Liver (tissue), 3 donors: Measurements from ENCODE around the gene MICAL2.

ENCODE experiments used
- CTCF ChIP-seq: fragments of 150-350 bp; IDR thresholded peaks from 2 replicates; pipeline ENCODE4 v1.5.1; 2017; ENCODE audit warnings: improper control_type of control experiment, low read depth, low read length; ENCODE audit not compliant: missing input control
- HNF4A ChIP-seq, 2 donors: conservative IDR thresholded peaks; 2 replicates each; pipeline ENCODE4 v1.6.1; 2016; ENCODE audit warnings: antibody characterized with exemption in 2 of 2, mild to moderate bottlenecking in 2 of 2
- JUND ChIP-seq, 2 donors: IDR thresholded peaks; 2 replicates each; pipeline ENCODE4 v1.6.1; 2016; ENCODE audit warnings: antibody characterized with exemption in 2 of 2
- YY1 ChIP-seq: IDR thresholded peaks from 2 replicates; pipeline ENCODE4 v1.6.1; 2016; ENCODE audit warnings: antibody characterized with exemption, mild to moderate bottlenecking
- TF ChIP-seq, protein P1 (sequence below): IDR thresholded peaks from 2 replicates; pipeline ENCODE4 v1.6.1; 2016; ENCODE audit warnings: antibody characterized with exemption, mild to moderate bottlenecking
- donor health status: healthy.
- donor health status: healthy.

- TF ChIP-seq CTCF (no peak), JUND (IDR thresholded peaks at IDR 0.05) (no peak), HNF4A (conservative IDR thresholded peaks at IDR 0.05) (no peak), YY1 (no peak)
- TF ChIP-seq, protein P1, sequence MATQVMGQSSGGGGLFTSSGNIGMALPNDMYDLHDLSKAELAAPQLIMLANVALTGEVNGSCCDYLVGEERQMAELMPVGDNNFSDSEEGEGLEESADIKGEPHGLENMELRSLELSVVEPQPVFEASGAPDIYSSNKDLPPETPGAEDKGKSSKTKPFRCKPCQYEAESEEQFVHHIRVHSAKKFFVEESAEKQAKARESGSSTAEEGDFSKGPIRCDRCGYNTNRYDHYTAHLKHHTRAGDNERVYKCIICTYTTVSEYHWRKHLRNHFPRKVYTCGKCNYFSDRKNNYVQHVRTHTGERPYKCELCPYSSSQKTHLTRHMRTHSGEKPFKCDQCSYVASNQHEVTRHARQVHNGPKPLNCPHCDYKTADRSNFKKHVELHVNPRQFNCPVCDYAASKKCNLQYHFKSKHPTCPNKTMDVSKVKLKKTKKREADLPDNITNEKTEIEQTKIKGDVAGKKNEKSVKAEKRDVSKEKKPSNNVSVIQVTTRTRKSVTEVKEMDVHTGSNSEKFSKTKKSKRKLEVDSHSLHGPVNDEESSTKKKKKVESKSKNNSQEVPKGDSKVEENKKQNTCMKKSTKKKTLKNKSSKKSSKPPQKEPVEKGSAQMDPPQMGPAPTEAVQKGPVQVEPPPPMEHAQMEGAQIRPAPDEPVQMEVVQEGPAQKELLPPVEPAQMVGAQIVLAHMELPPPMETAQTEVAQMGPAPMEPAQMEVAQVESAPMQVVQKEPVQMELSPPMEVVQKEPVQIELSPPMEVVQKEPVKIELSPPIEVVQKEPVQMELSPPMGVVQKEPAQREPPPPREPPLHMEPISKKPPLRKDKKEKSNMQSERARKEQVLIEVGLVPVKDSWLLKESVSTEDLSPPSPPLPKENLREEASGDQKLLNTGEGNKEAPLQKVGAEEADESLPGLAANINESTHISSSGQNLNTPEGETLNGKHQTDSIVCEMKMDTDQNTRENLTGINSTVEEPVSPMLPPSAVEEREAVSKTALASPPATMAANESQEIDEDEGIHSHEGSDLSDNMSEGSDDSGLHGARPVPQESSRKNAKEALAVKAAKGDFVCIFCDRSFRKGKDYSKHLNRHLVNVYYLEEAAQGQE = no peak
Observed at GRCh38 chr11:12266132-12266531, 155.7 kb downstream of the MICAL2 start.
